Chondrocyte (in vitro differentiated cells): ENCODE results near the gene GDF11. TPM values are rescaled to one million over a fixed set of nuclear protein-coding genes. Genes with fewer than 3 reads are reported as not detected.

Source experiments
- DNase-seq: peaks from one replicate; pipeline ENCODE4 v3.0.0; 2021; ENCODE audit warnings: mixed read lengths, low spot score
- H3K27ac Mint-ChIP-seq: one replicate; pipeline ENCODE4 v1.8.0; 2021; ENCODE audit warnings: mild to moderate bottlenecking, moderate library complexity, mixed read lengths; ENCODE audit not compliant: unreplicated experiment
- H3K27me3 Mint-ChIP-seq: 2 replicates; pipeline ENCODE4 v1.8.0; 2021; ENCODE audit warnings: low read depth, mixed read lengths
- H3K36me3 Mint-ChIP-seq: 2 replicates; pipeline ENCODE4 v1.8.0; 2021; ENCODE audit warnings: low read depth, mixed read lengths
- H3K4me1 Mint-ChIP-seq: 2 replicates; pipeline ENCODE4 v1.8.0; 2021; ENCODE audit warnings: low read depth, mild to moderate bottlenecking, mixed read lengths
- H3K4me3 Mint-ChIP-seq: one replicate; pipeline ENCODE4 v1.8.0; 2021; ENCODE audit warnings: mild to moderate bottlenecking, moderate library complexity, mixed read lengths; ENCODE audit not compliant: unreplicated experiment
- H3K9me3 Mint-ChIP-seq: 2 replicates; pipeline ENCODE4 v1.8.0; 2021; ENCODE audit warnings: low read depth, mixed read lengths
- long read RNA-seq: library from polyadenylated mRNA; stranded (forward); transcript quantifications from one replicate; pipeline ENCODE4 v2.0.0, GENCODE V29; 2021
- total RNA-seq: library from RNA; stranded (reverse); gene quantifications from 3 replicates; pipeline ENCODE4 v1.2.1, GENCODE V29; 2021
- TF ChIP-seq, protein P1 (sequence below): fragments of 200-600 bp; sonication (generic); IDR thresholded peaks from 2 replicates; pipeline ENCODE4 v1.5.0; 2021; ENCODE audit warnings: antibody characterized with exemption, mild to moderate bottlenecking, moderate library complexity

GDF11 gene
- 17.8 to 19.1 TPM (median 18.3 TPM) in 3 replicates for total RNA-seq
- long read RNA-seq, full-length matches to known transcripts: 2 of 12 reads
- long read RNA-seq, partial matches to known transcripts: 1 of 12 reads
- long read RNA-seq, other reads (novel, unspliced or antisense): 9 of 12 reads

DNA sequence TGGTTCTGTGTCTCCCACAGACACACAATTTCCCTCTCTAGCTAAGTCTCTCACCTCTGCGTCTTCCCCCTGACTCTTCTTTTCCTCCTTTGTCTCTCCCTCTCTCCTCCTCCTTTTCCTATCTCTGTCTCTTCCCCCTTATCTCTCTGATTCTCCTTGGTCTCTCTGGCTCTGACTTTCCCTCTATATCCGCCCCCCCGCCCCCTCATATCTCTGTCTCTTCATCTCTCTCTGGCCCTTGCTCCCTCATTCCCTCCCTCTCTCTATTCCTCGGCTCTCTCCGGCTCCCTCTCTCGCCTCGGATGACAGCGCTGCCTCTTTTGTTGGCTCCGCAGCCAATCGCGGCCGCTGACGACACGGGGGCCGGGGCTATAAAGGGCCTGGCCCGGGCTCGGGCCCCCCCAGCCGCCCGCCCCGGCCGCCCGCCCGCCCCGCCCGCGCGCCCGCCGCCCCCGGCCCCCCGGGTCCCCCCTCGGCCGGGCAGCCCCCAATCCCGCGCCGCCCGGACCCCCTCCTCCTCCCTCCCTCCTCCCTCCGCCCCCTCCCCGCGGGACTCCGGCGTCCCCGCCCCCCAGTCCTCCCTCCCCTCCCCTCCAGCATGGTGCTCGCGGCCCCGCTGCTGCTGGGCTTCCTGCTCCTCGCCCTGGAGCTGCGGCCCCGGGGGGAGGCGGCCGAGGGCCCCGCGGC, at the start of gene GDF11:
Gene GDF11, plus strand, starts transcription at position 404 of the 687 bp plus-strand sequence. Its CDS starts 195 bp downstream, at position 599.
- peak within 1 kb of the TSS; percentile 89 for H3K4me3 Mint-ChIP-seq
- peaks cover 41% of the 10 kb centered on the region for H3K4me1 Mint-ChIP-seq
- peak within 1 kb of the TSS; percentile 89 for H3K27ac Mint-ChIP-seq
- TF ChIP-seq, protein P1, sequence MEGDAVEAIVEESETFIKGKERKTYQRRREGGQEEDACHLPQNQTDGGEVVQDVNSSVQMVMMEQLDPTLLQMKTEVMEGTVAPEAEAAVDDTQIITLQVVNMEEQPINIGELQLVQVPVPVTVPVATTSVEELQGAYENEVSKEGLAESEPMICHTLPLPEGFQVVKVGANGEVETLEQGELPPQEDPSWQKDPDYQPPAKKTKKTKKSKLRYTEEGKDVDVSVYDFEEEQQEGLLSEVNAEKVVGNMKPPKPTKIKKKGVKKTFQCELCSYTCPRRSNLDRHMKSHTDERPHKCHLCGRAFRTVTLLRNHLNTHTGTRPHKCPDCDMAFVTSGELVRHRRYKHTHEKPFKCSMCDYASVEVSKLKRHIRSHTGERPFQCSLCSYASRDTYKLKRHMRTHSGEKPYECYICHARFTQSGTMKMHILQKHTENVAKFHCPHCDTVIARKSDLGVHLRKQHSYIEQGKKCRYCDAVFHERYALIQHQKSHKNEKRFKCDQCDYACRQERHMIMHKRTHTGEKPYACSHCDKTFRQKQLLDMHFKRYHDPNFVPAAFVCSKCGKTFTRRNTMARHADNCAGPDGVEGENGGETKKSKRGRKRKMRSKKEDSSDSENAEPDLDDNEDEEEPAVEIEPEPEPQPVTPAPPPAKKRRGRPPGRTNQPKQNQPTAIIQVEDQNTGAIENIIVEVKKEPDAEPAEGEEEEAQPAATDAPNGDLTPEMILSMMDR: no peak
- DNase-seq: no peak
- no peaks in the 10 kb centered on the region for H3K9me3 Mint-ChIP-seq
- no peaks in the 10 kb centered on the region for H3K27me3 Mint-ChIP-seq
- H3K36me3 Mint-ChIP-seq: no peaks in the 10 kb centered on the region

DNA sequence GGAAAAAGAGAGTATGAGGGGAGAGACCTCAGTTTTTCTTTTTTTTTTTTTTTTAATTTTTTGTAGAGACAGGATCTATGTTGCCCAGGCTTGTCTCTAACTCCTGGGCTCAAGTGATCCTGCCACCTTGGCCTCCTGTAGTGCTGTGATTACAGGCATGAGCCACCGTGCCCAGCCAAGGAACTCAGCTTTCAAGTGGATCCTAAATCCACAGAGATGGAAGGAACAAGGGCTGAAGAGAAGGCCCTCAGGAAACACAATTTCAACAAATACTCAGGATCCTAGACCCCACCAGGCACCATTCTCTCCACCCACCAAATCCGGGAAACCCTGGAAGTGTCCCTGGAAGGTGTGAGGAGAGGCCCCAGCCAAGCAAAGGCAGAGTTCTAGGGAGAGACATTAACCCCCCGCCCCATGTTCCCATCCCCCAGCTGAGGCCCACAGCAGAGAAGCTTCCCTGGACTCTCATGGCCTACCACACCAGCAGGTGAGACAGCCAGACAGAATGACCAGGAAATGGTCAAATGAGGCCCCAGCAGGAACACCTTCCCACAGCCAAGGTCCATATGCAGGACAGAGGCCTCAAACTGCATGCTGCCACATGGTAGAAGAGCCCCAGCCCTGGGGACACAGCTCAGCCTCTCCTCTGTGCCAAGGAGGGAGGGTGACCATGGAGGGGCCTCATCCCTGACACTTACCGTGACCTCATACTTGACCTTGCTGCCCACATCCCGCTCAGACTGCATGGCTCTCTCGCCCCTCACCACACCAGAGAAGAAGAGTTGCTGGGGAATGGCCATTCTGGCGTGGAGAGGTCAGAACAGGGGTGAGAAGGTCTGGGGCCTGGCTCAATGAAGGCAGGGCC, 49.4 kb upstream of the GDF11 start:
- peak; percentile 72 for DNase-seq
- no peaks in the 10 kb centered on the region for H3K9me3 Mint-ChIP-seq
- H3K27me3 Mint-ChIP-seq: no peaks in the 10 kb centered on the region
- TF ChIP-seq, protein P1: no peak
- H3K27ac Mint-ChIP-seq: no peak overlapping the region
- H3K4me1 Mint-ChIP-seq: no peaks in the 10 kb centered on the region
- H3K4me3 Mint-ChIP-seq: no peak overlapping the region
- H3K36me3 Mint-ChIP-seq: peaks cover 4% of the 10 kb centered on the region

DNA sequence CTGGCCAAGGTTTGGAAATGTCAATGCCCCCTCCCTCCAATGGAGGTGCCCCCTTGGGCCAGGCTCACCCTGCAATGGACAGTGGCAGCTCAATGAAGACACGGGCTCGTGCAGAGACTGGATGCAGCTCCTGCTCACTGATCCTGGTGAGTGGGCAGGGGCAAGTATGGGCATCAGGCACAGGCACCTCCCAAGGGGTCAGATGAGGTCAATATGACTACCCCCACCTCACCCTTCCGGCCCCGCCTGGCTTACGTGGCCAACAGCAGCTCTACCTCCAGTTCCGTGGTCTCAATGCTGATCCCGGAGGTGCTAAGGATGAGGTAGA, 48.8 kb upstream of the GDF11 start:
- no peak overlapping the region for H3K4me3 Mint-ChIP-seq

DNA sequence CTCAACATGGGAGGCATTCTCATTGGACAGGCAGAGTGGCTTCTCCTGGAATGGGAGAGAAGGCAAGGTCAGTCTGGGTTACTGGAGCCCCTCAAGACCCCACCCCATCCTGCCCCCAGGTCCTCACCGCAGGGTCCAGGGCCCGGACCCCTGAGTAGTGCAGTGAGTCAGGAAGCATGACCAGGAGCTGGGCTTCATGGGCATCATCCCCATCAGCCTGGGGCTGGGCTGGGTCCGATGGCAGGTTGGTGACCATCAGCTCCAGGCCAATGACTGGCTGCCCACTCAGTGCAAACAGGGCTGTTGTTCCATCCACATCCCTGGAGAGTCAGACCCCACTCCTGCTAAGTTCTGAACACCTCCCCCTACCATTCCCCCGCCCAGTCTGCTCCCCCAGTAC, 48.3 kb upstream of the GDF11 start:
- Mint-ChIP-seq H3K9me3 (no peaks in the 10 kb centered on the region), H3K27me3 (no peaks in the 10 kb centered on the region), H3K4me1 (no peaks in the 10 kb centered on the region), H3K36me3 (peaks cover 4% of the 10 kb centered on the region), H3K4me3 (no peak overlapping the region), H3K27ac (no peak overlapping the region)
- TF ChIP-seq, protein P1: no peak
- DNase-seq: peak; percentile 75

More for the DNA sequence above, 48.8 kb upstream of the GDF11 start:
- Mint-ChIP-seq H3K27me3 (no peaks in the 10 kb centered on the region), H3K27ac (no peak overlapping the region), H3K36me3 (peaks cover 4% of the 10 kb centered on the region), H3K4me1 (no peaks in the 10 kb centered on the region), H3K9me3 (no peaks in the 10 kb centered on the region)
- DNase-seq: no peak
- TF ChIP-seq, protein P1: no peak

DNA sequence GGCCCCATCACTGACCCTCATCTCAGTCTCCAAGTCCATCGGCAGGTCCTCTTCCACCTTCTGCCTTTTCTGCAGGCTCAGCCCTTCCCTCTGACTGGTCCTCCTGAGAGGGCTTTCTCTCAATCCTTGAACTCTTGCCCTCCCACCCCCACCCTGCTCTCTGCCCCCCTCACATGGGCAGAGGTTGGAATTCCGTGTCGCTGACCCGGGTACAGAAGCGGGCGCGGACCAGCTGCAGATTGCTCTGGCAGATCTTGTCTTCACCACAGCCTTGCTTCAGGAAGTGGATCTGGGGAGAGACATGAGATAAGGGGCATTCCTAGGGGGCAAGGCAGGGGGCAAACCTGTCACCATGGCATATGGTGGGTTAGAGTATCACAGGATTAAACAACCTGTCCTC, 47.6 kb upstream of the GDF11 start:
- DNase-seq: peak; percentile 35
- H3K36me3 Mint-ChIP-seq: peaks cover 4% of the 10 kb centered on the region
- no peaks in the 10 kb centered on the region for H3K4me1 Mint-ChIP-seq
- H3K9me3 Mint-ChIP-seq: no peaks in the 10 kb centered on the region
- H3K4me3 Mint-ChIP-seq: no peak overlapping the region
- no peak overlapping the region for H3K27ac Mint-ChIP-seq
- TF ChIP-seq, protein P1: no peak
- no peaks in the 10 kb centered on the region for H3K27me3 Mint-ChIP-seq
